NCI-H2029 treated with DMSO at 0.1 percent for 48 hours (cell line): ENCODE results near the gene ITGA11.

ENCODE experiments used
- DNase-seq: peaks from one replicate; lab custom pipeline; 2025; lab: John Stamatoyannopoulos, UW

ITGA11 gene, protein sequence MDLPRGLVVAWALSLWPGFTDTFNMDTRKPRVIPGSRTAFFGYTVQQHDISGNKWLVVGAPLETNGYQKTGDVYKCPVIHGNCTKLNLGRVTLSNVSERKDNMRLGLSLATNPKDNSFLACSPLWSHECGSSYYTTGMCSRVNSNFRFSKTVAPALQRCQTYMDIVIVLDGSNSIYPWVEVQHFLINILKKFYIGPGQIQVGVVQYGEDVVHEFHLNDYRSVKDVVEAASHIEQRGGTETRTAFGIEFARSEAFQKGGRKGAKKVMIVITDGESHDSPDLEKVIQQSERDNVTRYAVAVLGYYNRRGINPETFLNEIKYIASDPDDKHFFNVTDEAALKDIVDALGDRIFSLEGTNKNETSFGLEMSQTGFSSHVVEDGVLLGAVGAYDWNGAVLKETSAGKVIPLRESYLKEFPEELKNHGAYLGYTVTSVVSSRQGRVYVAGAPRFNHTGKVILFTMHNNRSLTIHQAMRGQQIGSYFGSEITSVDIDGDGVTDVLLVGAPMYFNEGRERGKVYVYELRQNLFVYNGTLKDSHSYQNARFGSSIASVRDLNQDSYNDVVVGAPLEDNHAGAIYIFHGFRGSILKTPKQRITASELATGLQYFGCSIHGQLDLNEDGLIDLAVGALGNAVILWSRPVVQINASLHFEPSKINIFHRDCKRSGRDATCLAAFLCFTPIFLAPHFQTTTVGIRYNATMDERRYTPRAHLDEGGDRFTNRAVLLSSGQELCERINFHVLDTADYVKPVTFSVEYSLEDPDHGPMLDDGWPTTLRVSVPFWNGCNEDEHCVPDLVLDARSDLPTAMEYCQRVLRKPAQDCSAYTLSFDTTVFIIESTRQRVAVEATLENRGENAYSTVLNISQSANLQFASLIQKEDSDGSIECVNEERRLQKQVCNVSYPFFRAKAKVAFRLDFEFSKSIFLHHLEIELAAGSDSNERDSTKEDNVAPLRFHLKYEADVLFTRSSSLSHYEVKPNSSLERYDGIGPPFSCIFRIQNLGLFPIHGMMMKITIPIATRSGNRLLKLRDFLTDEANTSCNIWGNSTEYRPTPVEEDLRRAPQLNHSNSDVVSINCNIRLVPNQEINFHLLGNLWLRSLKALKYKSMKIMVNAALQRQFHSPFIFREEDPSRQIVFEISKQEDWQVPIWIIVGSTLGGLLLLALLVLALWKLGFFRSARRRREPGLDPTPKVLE

GRCh38 chr15:68431792-68432401 lies at the start of gene ITGA11:
TSS of gene ITGA11 (minus strand) at chr15:68432163. CDS start at chr15:68432066, 97 bp downstream.
- peak; percentile 0 for DNase-seq

DNA sequence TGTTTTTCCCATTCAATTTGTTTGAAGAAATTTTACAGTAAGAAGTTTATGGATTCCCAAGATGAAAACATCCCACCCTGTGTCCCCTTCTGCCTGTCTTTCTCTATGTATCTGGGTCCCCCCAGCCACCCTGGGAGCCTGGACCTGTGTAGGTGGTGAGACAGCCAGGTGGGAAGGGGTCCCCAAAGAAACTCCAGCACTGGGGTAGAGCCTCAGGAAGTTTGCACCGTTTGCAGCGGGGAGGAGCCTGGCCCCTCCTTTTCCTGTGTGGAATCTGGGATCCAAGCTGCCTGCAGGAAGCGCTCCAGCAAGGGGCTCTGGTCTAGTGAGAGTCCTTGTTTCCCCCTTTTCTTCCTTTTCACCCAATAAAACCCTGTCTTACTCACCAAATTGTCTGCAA lies 49.4 kb upstream of the ITGA11 start:
- no peak for DNase-seq

GRCh38 chr15:68480296-68480695 lies 48.3 kb upstream of the ITGA11 start:
- no peak for DNase-seq

DNA sequence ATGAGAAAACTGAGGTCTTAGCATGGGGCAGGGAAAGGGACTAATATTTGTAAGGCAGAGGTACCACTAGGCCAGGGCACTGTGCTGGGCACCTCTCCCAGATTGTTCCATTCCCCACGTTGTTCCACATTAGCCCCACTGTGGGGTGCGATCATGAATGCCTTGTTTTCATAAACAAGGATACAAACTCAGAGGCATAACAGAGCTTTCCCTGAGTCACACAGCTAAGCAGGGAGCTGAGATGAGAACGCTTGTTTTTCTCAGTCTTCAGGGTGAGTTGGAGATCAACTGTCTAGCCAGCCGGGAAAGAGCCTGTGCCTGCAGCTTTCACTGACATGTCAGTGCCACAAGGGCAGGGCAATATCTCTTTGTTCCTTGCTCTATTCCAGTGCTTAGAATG lies 47.9 kb upstream of the ITGA11 start:
- no peak for DNase-seq

- DNase-seq: no peak
These were observed 47.4 kb upstream of the ITGA11 start for GRCh38 chr15:68479406-68479805.

- no peak for DNase-seq
These were observed 46.9 kb upstream of the ITGA11 start for GRCh38 chr15:68478853-68479252.

DNA sequence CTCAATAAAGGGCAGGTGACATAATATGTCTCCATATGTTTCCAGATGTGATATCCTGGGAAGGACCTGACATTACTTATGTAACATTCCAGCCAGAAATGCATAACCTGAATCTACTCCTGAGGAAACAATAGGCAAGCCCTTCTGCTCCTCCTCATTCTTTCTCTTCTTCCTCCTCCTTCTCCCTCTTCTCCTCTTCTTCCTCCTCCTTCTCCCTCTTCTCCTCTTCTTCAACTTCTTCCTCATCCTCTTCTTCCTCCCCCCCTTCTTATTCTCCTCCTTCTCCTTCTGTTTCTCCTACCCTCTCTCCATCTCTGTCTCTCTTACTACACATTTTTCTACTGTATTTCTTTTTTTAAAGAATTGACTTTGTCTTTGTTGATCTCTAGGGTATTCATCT lies 43.5 kb upstream of the ITGA11 start:
- no peak for DNase-seq

GRCh38 chr15:68471541-68471940 lies 39.6 kb upstream of the ITGA11 start:
- no peak for DNase-seq

GRCh38 chr15:68470976-68471375 lies 39.0 kb upstream of the ITGA11 start:
- DNase-seq: no peak

- no peak for DNase-seq
These were observed 38.2 kb upstream of the ITGA11 start for GRCh38 chr15:68470049-68470742.

GRCh38 chr15:68469162-68470048 lies 37.4 kb upstream of the ITGA11 start:
- DNase-seq: no peak

- DNase-seq: no peak
These were observed 34.9 kb upstream of the ITGA11 start for GRCh38 chr15:68466876-68467275.

- no peak for DNase-seq
These were observed 34.0 kb upstream of the ITGA11 start for GRCh38 chr15:68465861-68466560.

GRCh38 chr15:68464448-68465090 lies 32.6 kb upstream of the ITGA11 start:
- DNase-seq: no peak

DNA sequence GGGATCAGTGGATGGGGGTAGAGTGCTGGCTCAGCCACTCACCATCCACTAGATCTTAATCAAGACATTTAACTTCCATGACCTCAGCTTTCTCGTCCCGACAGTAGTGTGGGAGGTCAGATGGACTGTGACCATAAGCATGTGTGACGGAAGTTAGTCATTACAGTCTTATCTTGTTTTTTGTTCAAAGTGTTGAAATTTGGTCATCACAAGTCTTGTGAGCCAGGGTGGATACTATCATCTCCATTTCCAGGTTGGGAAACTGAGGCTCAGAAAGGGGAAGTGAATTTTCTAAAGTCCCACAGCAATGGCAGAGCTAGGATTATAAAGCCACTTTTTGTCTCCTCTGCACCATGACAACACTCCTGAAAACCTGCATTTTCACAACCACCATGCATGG lies 32.0 kb upstream of the ITGA11 start:
- no peak for DNase-seq

GRCh38 chr15:68463444-68463843 lies 31.5 kb upstream of the ITGA11 start:
- DNase-seq: no peak

- no peak for DNase-seq
These were observed 28.2 kb upstream of the ITGA11 start for GRCh38 chr15:68460166-68460565.

- no peak for DNase-seq
These were observed 18.2 kb upstream of the ITGA11 start for GRCh38 chr15:68450192-68450591.

DNA sequence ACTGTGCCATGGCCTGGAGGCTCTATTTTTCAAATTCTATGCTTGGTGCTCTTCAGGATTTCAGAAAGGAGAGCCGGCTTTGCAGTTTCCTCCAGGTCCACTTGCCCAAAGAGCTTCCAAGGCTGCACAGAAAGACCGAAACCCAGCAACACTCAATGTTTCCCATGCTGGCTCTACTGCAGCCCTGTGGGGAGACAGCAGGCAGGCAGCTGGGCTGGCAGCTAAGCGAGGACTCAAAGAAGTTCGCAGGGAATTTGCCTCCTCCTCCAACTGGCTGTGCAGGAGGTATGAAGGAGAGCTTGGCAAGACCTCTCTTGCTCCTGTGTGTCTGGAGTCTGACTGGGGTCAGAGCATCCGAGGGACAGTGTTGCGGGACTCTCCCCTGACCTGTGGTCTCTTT lies 17.4 kb upstream of the ITGA11 start:
- DNase-seq: no peak
